GM12874 (cell line): Measurements from ENCODE around the gene IL5RA.

Experiments
- CTCF ChIP-seq: IDR thresholded peaks from 2 replicates; pipeline ENCODE4 v1.5.1; 2011; ENCODE audit warnings: low read depth, mild to moderate bottlenecking, control low read depth, low read length, moderate library complexity; ENCODE audit not compliant: insufficient read depth

IL5RA gene

DNA sequence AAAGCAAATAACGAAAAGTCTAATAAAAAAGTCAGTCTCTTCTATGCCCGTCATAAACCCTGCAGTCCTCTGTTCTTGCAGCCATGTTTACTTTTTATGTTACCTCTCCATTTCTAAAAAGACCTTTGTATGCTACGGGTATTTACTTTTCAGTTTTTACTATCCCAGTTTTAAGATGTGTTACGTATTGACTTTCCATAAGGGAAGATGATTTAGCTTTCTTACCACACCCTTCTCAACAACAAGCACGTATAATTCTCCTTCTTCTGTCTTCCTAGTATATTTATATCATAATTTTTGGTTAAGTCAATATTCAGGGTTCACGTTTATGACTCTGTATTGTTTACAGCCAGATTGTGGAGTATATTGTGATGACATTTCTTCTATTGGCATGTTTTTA lies 27.4 kb upstream of the IL5RA start:
- no peak for TF ChIP-seq CTCF

DNA sequence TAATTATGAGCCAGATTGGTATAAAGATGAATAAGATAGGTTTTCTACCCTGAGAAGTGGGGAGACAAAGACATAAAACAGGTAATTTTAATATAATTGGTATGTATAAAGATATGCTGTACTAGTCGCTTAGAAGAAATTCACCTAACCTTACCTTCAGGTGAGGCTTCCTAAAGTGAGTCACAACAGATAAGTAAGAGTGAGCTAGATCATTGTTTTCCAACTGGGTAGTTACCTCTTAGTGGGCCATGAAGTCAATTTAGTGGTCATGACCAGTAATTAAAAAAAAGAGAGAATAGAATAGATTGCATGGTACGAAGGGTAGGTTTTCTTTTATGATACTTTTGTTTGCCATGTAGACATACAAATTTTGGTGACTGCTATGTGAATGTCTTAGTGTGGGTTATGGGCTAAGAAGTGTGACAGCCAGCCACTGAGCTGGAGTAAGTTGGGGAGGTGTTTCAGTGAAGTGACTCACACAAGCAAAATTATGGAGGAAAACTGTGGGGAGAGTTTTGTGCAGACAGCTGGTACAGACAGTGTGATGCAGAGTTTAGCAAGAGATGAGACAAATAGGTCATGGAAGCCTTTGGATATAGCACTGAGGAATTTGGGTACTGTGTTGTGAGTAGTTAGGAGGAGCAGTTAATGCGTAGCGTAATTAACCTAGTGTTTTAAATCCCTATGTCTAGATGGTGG lies 24.7 kb upstream of the IL5RA start:
- no peak for TF ChIP-seq CTCF

DNA sequence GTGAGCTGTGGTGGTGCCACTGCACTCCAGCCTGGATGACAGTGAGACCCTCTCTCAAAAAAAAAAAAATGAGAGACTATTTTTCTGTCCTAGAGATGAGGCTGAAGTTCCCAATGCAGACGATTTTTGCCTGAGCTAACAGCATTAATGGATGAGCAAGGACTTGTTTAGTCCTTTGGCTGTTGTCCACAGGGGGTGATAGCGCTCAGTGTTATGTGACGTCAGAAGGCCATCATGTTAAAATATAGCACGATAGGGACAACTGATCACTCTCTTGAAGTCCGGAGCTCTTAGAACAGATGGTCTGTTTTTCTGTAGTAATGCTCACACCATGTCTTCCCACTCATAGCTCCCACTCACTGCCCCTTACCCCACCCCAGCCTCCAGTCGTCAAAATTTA lies 23.3 kb upstream of the IL5RA start:
- no peak for TF ChIP-seq CTCF

DNA sequence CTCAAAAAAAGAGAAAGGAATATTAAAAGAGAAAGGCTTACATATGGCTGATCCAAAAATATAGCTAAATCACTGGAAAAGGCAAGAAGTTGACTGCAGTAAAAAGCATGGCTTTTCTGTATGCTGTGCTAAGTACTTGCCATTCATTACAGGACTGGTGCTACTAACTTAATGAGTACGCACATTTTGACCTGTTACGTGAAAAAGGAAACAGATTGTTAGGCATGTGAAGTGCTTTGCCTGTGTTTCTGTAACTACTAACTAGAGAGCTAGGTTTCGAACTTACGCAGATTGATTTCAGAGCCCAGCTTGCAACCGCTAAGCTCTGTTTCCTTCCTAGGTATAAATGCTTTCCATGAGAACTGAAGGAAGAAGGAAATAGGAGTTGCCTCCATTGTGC lies 19.4 kb upstream of the IL5RA start:
- TF ChIP-seq CTCF, result no peak

GRCh38 chr3:3127432-3128010 lies 17.3 kb upstream of the IL5RA start:
- TF ChIP-seq CTCF, result no peak

- TF ChIP-seq CTCF, result no peak
Observed at GRCh38 chr3:3126477-3127431, 16.6 kb upstream of the IL5RA start, which contains the start of gene TRNT1. Gene TRNT1, plus strand, starts transcription at chr3:3126940. Its CDS starts 2,101 bp downstream, at chr3:3129041.

DNA sequence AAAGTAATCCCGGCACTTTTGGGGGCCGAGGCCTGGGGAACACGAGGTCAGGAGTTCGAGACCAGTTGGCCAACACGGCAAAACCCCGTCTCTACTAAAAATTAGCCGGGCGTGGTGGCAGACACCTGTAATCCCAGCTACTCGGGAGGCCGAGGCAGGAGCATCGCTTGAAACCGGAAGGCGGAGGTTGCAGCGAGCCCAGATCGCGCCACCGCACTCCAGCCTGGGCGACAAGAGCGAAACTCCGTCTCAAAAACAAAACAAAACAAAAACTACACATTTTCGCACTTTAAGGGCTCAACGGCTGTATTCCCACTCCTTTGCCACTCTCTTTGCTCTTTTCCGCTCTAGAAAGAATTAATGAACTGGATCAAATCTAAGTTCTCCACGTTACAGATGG lies 15.8 kb upstream of the IL5RA start:
- TF ChIP-seq CTCF, result no peak
